ENCODE data around the gene WNT6. TPM values are rescaled to one million over a fixed set of nuclear protein-coding genes. Genes with fewer than 3 reads are reported as not detected.
"Not testable (repeated sequence)": the region's sequence is repeated elsewhere in the genome, so short reads cannot be mapped to it uniquely, and the experiment has no call there.

The WNT6 gene
- total RNA-seq, 2 experiments from 2014 or later, result not detected

- CTCF ChIA-PET, result interaction anchor here (1.3 kb wide), 1 partner anchor 8 kb away, joined by 3 read pairs; no protein-coding TSS in a partner anchor
- no peaks in the 10 kb centered on the region for H3K4me1 Mint-ChIP-seq (ENCODE audit: low read depth)
These were observed 20.2 kb upstream of the WNT6 start for GRCh38 chr2:218839430-218839829.

DNA sequence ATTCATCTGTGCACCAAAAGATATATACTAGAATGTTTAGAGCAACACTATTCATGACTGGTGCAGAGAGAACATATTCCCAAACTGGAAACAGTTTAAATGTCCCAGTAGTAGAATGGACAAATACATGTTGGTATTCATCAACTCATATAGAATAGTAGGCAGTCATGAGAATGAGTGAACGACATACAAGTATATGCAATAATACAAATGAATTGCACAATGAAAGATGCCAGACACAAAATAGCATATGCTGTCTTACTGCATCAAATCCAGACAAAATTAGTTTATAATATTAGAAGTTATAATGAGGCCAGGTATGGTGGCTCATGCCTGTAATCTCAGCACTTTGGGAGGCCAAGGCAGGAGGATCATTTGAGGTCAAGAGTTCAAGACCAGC, 19.7 kb upstream of the WNT6 start:
- Histone ChIP-seq H3K36me3 (ENCODE audit: insufficient read depth, low read length) (no peaks in the 10 kb centered on the region), H3K27ac (ENCODE audit: low read depth in 1 of 2, low read length in 2 of 2) (no peak overlapping the region), H3K4me1 (ENCODE audit: insufficient read depth, low read length) (no peaks in the 10 kb centered on the region), H3K9me3 (ENCODE audit: control insufficient read depth in 1 of 2, insufficient read depth in 1 of 2, low read length in 2 of 2) (peaks cover 4 to 14% of the 10 kb centered on the region in 2 experiments), H3K27me3 (ENCODE audit: control insufficient read depth in 1 of 2, insufficient read depth in 2 of 2, low read length in 2 of 2) (peaks cover 5 to 30% of the 10 kb centered on the region in 2 experiments), H3K4me3 (ENCODE audit: low read length) (no peak overlapping the region)
- H3K36me3 Mint-ChIP-seq (ENCODE audit: low read depth), result no peaks in the 10 kb centered on the region
- DNase-seq (no peak), ATAC-seq (ENCODE audit: poor library complexity) (no peak)
- H3K4me1 Mint-ChIP-seq (ENCODE audit: low read depth), result no peaks in the 10 kb centered on the region
- no peak overlapping the region for H3K4me3 Mint-ChIP-seq
- peaks cover 53% of the 10 kb centered on the region for H3K27me3 Mint-ChIP-seq
- ChIA-PET POLR2A (no interaction called here), CTCF (interaction anchor here (1.3 kb wide), 1 partner anchor 8 kb away, joined by 3 read pairs; no protein-coding TSS in a partner anchor)
- no peak overlapping the region for H3K27ac Mint-ChIP-seq
- intact Hi-C loops (cut with DNase I, micrococcal nuclease), result no loop called here
- no peak for TF ChIP-seq CTCF (IDR thresholded peaks at IDR 0.05)
- H3K9me3 Mint-ChIP-seq, result peaks cover 2% of the 10 kb centered on the region

More at GRCh38 chr2:218839430-218839829, 20.2 kb upstream of the WNT6 start:
- H3K27ac Mint-ChIP-seq, result no peak overlapping the region
- peaks cover 2% of the 10 kb centered on the region for H3K9me3 Mint-ChIP-seq
- DNase-seq (no peak), ATAC-seq (ENCODE audit: poor library complexity) (no peak)
- Histone ChIP-seq H3K36me3 (ENCODE audit: insufficient read depth, low read length) (no peaks in the 10 kb centered on the region), H3K9me3 (ENCODE audit: control insufficient read depth in 1 of 2, insufficient read depth in 1 of 2, low read length in 2 of 2) (peaks cover 0 to 14% of the 10 kb centered on the region in 2 experiments), H3K4me1 (ENCODE audit: insufficient read depth, low read length) (no peaks in the 10 kb centered on the region), H3K4me3 (ENCODE audit: low read length) (no peak overlapping the region), H3K27ac (ENCODE audit: low read depth in 1 of 2, low read length in 2 of 2) (no peak overlapping the region), H3K27me3 (ENCODE audit: control insufficient read depth in 1 of 2, insufficient read depth in 2 of 2, low read length in 2 of 2) (peaks cover 7 to 35% of the 10 kb centered on the region in 2 experiments)
- POLR2A ChIA-PET, result no interaction called here
- no peak overlapping the region for H3K4me3 Mint-ChIP-seq
- no peaks in the 10 kb centered on the region for H3K36me3 Mint-ChIP-seq (ENCODE audit: low read depth)
- no peak for TF ChIP-seq CTCF (IDR thresholded peaks at IDR 0.05)
- intact Hi-C loops (cut with DNase I, micrococcal nuclease), result no loop called here
- peaks cover 56% of the 10 kb centered on the region for H3K27me3 Mint-ChIP-seq

GRCh38 chr2:218844334-218844733, 15.3 kb upstream of the WNT6 start:
- H3K9me3 Mint-ChIP-seq; ATAC-seq (ENCODE audit: poor library complexity); H3K4me3 Mint-ChIP-seq; CTCF ChIA-PET; H3K4me3 ChIP-seq (ENCODE audit: low read length); H3K4me1 ChIP-seq (ENCODE audit: insufficient read depth, low read length); H3K36me3 Mint-ChIP-seq (ENCODE audit: low read depth); DNase-seq; intact Hi-C loops (cut with DNase I, micrococcal nuclease); H3K9me3 ChIP-seq (ENCODE audit: control insufficient read depth in 1 of 2, insufficient read depth in 1 of 2, low read length in 2 of 2); H3K27ac Mint-ChIP-seq; H3K4me1 Mint-ChIP-seq (ENCODE audit: low read depth); H3K36me3 ChIP-seq (ENCODE audit: insufficient read depth, low read length); POLR2A ChIA-PET; H3K27ac ChIP-seq (ENCODE audit: low read depth in 1 of 2, low read length in 2 of 2): not testable (repeated sequence)
- peaks cover 31% of the 10 kb centered on the region for H3K27me3 Mint-ChIP-seq
- peaks cover 9 to 20% of the 10 kb centered on the region in 2 experiments for H3K27me3 ChIP-seq (ENCODE audit: control insufficient read depth in 1 of 2, insufficient read depth in 2 of 2, low read length in 2 of 2)

- intact Hi-C loops (cut with DNase I, micrococcal nuclease), result loop anchor here (1.0 to 5.0 kb wide), 4 partner anchors 135 to 200 kb away; partner anchors contain the start of genes BCS1L (in 1 of the 2), TTLL4 (in 1 of the 2) and ZNF142 (in 1 of the 2)
These were observed 12.6 kb upstream of the WNT6 start for GRCh38 chr2:218846963-218847362.

More at GRCh38 chr2:218846963-218847362, 12.6 kb upstream of the WNT6 start:
- not testable (repeated sequence) for ATAC-seq (ENCODE audit: poor library complexity); H3K4me1 Mint-ChIP-seq (ENCODE audit: low read depth); H3K4me1 ChIP-seq (ENCODE audit: insufficient read depth, low read length); H3K9me3 ChIP-seq (ENCODE audit: control insufficient read depth in 1 of 2, insufficient read depth in 1 of 2, low read length in 2 of 2); H3K4me3 Mint-ChIP-seq; H3K27ac ChIP-seq (ENCODE audit: low read depth in 1 of 2, low read length in 2 of 2); DNase-seq; H3K27ac Mint-ChIP-seq; H3K4me3 ChIP-seq (ENCODE audit: low read length); H3K36me3 ChIP-seq (ENCODE audit: insufficient read depth, low read length); H3K9me3 Mint-ChIP-seq; H3K36me3 Mint-ChIP-seq (ENCODE audit: low read depth)
- CTCF ChIA-PET, result interaction anchor here (0.6 to 2.6 kb wide), 24 partner anchors 7 to 572 kb away, joined by 3 to 26 read pairs (median 4); partner anchors contain the start of genes BCS1L, CDK5R2, RNF25 and STK36
- peaks cover 17 to 19% of the 10 kb centered on the region in 2 experiments for H3K27me3 ChIP-seq (ENCODE audit: control insufficient read depth in 1 of 2, insufficient read depth in 2 of 2, low read length in 2 of 2)
- POLR2A ChIA-PET, result interaction anchor here (0.6 kb wide), 1 partner anchor 136 kb away, joined by 4 read pairs; the partner anchor contains the start of gene TTLL4
- H3K27me3 Mint-ChIP-seq, result peaks cover 29% of the 10 kb centered on the region
